ENCODE measurements around the gene NGDN.

NGDN gene

DNA sequence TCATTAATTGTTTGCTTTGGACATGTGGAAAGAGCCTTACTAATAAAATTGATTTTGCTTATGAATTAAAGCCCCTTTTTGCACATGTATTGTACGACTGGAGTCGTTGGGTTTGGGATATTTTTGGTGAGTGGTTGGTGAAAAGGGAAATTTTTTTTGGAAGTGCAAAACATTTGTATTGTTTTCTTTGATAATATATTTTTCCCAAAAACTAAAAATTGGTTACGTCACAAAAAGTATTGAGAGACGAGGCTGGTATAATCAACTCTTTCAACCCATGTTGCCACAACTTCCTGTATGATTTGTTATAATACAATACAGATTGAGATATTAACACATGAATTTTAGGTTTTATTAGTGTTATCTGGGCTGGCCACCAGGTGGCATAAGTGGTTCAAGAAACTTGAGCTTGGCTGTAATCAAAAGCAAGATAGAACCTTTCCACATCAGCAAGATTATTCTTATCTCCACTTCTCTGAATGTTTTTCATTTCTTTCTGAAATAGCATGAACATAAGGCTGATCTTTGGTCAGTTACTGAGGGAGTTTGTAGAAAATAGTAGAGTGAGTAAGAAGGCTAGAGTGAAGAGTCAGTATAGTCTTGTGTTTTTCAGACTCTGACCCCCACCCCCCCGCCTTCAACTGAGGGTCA lies 8.7 kb downstream of the NGDN start:
- peak; percentile 53 for DNase-seq (ENCODE audit: low spot score)

DNA sequence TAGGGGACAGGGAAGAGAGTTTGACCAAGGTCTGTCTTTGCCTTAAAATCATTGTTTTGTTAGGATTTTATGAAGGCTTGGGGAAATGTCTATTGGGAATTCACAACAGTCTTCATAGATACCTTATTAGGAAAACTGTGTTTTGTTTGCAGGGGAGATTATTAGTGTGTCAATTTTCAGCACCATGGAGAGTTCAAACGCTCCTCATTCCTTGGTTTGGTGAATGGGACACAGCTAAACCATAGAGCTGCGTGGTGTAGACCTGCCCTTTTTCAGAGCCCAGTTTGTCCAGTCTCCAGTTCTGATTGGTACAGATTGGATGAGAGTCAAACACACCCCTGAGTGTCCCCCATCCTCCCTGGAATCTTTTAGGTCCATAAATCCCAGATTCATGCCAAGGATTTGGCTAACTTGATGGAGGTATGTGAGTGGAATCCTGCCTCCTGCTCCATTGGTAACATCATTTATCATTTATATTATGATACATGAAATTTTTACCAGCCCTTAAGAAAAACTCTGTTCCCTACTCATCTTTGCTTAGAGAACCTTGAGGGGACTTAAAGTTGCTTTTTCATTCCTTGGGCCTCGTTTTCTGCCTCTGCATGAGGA lies 12.0 kb downstream of the NGDN start:
- peak; percentile 5 for DNase-seq (ENCODE audit: low spot score)

DNA sequence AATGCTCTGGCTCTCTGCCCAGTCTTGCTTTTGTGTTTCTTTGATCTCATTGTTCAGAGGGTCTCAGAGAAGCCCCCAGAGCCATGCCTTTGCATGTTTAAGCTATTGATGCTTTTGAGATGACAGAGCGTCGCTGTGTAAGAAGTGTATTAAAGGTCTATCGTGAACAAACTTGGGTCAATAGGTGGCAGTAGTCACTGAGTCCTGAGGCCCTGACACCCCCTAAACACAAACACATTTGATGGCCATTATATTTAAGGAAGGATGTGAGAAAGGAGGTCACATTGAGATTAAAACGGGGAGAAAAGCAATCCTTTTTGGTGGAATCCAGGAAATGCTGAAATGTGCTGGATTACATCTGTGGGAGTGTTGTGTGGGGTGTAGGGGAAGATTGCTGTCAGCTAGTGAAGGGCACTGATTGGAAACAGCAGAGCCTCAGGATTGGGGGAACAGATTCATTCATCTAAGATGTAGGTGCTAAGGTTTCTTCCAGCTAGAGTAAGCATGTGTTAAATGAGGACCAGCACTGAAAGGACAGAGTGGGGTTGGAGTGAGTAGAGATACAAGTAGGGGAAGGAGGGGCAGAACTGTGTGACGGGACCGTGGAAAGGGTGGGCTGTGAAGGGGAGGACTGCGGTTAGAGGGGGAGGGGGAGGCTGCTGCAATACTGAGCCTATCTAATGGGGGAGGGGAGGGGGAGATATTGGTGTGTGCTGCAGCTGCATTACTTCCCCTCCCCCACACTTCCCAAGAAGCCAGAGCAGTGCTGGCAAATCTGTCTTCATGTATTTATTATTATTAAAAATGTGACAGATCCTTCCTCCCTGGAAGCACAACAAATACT lies 12.7 kb downstream of the NGDN start:
- no peak for DNase-seq (ENCODE audit: low spot score)

DNA sequence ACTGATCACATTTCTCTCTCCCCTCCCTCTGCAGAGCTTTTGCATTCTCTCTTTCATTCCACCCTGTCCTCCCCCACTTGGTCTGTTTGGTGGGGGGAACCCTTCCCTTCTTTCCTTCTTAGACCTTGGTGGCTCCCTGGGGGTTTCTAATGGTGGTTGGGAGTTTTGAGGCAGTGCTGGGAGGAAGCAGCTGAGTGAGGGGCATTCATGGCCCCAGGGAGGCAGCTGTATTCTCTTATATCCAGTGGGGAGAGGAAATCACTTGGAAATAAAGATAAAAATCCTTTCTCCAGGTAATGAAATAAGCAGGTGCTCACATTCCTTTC lies 13.3 kb downstream of the NGDN start:
- no peak for DNase-seq (ENCODE audit: low spot score)

DNA sequence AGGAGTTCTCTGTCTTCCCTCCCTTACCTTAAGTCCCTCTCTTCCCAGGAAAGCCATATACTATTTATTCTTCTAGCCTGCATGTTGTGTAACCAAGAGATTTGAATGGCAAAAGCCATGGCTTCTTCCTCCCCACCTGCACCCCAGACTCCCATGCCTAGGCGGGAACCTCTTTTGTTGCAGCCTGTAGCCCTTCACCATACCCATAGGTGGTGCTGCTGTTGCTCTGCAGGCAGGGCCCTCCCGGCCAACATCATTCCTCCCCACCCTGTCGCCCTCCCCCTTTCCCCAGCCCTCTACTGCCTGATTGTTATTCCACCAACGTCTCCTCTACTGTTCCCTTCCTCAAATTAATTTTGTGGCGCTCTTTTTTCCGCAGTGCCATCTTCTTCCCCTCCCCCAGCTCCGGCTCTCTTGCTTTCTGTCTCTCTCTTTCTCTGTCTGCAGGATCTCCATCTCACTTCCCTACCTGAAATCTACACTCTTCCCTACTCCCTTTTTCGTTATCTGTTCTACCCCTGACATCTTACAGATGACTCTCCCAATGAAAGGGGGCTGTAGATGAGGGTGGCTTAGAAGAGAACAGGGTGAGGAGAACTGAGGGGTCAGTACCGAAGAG lies 13.8 kb downstream of the NGDN start:
- no peak for DNase-seq (ENCODE audit: low spot score)

DNA sequence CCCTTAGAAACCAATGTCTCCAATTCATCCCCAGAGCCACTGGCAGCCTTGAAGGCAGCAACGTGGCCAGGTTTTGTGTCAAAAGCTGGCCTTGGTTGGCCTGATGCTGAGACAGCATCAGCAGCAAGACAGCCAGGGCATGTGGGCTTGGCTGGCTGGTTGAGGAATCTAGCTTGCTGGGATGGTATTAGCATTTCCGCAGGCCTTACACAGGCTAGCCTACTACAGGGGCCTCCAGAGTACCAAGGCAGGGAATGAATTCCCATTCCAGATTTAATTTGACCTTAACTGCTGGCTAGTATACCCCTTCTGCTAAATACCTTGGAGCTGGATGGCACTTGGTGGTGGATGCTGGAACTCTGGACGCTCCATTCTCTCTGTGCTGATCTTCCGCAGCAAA lies 15.8 kb downstream of the NGDN start:
- DNase-seq (ENCODE audit: low spot score), result no peak

DNA sequence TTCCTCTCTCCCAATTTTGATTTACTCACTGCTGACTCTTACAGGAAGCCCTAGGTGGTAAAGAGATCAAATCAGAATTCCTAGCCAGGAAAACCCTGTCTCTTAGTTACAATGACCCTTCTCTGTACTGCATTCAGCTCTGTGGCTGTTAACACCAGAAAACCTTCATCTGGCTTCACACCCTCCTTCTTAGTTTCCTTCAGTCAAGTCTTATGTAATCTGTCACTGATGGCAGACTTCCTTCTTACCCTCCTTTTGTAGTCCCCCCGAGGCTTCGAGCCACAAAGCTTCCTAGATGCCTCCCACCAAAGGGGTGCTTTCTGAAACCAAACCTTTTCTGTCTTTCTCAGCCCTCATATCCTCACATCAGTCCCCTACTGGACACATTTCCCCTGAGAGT lies 16.5 kb downstream of the NGDN start:
- no peak for DNase-seq (ENCODE audit: low spot score)

DNA sequence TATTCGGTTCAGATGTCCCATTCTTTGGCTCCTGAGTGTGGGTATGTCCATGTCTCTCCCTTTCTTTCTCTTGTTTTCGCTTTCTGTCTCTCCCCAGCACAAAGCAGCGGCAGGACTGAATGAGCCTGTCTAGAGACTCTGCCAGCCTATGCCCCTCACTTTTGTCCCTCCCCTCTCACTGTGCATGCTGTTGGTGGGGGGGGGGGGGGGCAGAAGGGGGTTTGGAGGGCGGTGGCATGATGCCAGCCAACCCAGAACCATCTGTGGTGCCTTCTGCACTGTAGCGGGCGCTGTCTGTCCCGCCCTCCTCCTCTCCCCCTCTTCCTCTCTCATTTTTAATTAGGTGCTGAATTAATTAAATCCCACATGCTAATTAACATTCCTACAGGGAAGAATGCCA lies 17.7 kb downstream of the NGDN start:
- DNase-seq (ENCODE audit: low spot score), result no peak

DNA sequence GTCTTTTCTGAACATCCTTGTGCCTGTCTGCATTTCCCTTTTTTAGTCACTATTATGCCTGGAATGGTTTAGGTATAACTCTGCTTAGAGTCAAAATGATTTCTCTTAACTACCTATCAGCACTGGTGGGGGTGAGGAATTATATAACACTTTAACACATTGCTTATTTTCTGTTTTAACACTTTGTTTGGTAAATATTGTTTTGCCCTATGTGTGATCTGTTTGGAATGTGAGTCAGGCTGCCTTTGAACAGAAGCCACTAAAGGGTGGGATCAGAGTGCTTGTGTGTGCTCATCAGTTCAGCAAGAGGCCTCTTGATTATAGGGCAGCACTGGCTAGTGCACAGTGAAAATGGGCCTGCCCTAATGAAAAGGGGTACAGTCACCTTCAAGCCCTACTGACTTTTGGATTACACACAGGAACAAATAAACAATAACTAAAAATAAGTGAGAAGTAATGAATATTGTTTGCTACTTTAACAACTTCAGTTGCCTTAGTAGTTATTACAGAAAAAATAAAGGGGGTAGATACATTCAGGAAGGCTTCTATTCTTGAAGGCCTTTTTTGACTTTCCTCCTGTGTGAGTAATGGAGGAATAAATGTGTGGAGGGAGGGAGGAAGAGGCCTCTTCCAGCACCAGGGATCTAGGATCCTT lies 23.2 kb downstream of the NGDN start:
- no peak for DNase-seq (ENCODE audit: low spot score)

DNA sequence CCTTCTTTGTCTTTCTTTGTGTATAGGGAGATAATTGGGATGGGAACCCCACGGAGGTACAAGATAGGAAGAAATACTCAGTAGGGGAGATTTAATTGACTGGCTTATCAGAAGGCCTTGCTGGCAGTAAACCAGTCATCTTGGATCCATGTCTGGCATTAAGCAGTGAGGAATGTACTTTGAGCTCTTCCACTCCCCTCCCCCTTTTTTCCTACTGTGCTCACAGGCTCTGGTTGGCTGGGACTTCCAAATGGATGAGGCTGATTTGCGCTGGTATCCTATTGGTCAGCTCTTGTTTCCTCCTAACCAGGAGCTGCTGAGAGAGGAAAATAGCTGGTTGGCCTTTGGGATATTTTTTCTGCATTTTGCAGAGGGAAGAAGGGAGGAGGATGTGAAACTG lies 24.7 kb downstream of the NGDN start:
- no peak for DNase-seq (ENCODE audit: low spot score)

DNA sequence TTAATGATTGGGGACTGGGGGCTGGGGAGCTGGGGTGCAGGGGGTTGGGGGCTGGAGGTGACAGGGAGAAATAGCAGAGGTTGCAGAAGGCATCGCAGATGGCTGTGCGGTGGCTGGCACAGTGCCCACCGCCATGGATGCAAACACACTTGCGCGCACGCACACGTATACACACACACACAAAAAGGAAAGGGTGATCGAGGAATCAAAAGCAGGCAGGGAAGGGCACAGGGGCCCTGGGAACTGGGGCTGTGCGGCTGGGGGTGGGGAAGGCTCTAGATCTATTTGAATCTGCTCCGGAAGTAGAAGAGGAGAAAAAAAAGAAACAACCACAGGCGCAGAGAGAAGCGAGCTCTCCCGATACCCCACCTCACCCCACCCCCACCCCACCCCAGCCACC lies 42.7 kb downstream of the NGDN start:
- DNase-seq (ENCODE audit: low spot score), result no peak

DNA sequence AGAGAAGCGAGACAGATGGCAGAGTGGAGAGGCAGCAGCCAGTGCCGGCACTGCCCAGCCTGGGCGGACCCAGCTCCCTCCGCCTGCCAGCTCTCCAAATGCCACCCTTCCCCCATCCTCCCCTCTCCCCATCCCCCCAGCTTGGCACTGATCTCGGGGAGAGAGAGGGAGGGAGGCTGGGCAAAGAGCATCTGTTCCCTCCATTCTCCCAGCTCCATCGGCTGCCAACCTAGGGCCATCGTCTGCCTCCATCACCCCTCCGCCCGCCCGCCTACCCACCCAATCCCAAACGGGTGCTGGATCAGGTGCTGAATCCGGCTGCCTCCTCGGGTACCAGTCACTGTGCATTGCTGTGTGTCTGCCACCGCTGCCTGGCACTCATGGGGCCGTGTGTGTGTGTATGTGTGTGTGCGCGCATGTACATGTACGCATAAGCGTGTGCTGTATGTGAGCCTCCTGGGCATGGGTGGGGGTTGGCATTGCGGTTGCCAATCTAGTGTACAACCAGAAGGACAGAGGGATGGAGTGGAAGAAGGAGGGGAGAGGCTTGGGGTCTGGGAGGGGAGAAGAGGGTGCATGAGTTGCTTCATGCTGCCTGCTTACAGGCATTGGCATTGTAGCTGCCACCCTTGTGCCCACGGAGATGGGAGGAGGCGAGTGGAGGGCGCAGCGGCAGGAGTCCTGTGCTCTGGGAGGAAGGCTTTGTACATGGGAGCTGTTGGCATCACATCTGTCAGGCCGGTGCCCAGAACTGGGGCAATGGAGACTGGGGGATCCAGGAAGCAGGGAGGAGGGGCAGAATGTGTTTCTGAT lies 43.7 kb downstream of the NGDN start:
- DNase-seq (ENCODE audit: low spot score), result no peak

DNA sequence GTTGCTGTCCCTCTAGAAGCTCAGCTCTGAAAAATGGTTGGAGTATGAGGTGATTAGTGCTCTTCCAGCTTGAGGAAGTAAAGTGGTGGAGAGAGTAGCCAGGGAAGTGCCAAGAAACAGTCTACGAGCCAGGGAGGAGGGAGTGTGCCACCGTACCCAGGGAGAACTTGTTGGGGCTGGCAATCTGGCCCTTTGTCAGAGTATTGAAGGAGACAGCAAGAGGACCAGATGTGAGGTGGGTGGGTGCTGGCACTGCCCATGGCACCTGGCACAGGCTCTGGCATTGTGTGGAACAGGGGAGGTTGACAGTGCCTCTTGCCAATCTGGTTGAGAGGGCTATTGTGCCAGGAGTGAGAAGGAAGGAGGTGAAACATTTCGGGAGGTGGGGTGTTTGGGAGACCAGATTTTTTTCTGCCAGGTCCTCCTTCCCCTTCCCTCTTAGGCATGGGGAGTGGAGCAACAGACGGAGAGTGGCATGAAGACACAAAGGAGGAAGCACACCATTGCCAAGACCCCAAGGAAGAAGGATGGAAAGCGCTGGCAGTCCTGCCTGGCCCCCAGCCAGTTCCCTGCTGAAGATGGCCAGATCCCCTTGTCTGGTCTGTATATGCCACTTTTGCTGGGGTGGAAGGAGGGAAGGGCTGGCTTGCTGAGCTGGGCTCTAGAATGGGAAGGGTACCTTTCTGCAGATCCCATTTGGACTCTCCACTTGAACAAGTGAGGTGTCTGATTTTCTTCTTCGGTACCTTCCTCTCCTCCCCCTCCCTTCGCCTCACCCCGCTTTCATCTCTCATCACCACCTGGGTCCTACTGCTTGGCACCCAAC lies 44.5 kb downstream of the NGDN start:
- DNase-seq (ENCODE audit: low spot score), result no peak

DNA sequence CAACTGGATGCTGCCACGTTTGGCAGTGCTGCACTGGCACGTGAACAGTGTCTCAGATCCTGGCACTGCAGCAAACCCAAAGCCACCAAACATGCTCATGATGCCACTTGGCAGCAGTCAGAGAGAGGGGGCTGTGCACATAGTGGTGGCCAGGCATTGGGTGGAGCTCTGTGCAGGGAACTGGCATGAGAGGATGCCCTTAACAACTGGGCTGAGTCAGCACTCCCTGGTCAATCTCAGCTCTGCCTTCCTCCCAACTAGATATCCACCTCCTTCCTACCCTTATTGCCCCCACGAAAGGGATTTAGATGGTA lies 45.1 kb downstream of the NGDN start:
- no peak for DNase-seq (ENCODE audit: low spot score)

DNA sequence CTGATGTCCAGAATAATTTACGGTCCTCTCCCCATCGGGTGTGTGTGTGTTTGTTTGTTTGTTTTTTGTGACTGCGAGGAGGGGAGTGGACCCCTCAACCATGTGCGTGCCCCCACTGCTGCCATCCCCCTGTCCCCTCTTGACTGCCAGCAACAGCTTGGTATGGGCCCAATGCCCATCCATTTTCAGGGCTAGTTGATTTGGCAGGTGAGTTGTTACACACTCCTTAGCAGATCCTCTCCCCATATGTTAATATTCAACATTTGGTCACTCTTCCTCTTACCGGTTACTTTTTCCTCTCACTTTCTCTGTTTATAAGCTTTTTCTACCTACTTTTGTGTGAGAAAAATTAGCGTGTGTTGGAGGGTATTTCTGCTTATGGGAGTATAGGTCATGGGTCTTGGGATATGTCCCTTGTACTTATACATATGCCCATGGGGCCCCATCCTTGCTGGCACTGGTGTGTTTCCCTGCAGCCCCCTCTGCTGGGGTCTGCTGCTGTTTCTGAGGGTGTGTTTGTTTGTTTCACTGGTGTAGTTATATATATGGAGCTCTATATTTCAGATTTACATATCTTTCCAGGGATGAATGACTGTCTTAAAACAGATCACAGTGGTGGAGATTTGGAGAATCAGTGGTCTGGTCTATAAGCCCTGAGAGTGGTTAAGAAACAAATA lies 48.3 kb downstream of the NGDN start:
- DNase-seq (ENCODE audit: low spot score), result no peak

DNA sequence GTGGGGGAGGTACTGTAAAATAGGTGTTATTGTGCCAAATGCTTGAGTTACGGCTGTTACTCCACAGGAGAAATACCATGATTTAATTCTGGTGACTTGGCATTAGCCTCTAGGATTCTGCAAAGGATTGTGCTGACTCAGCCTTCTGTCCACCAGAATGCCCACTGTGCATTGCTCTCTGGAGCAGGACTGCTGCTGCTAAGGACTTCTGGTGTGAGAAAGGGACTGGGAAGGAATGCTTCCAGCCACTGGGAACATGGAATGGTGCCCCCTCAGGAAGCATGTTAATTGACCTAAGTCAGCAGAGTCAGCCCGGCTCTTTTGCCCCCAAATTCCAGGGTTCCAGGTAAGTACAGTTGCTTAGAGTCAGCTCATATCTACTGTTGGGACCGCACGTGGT lies 49.2 kb downstream of the NGDN start:
- DNase-seq (ENCODE audit: low spot score), result no peak

DNA sequence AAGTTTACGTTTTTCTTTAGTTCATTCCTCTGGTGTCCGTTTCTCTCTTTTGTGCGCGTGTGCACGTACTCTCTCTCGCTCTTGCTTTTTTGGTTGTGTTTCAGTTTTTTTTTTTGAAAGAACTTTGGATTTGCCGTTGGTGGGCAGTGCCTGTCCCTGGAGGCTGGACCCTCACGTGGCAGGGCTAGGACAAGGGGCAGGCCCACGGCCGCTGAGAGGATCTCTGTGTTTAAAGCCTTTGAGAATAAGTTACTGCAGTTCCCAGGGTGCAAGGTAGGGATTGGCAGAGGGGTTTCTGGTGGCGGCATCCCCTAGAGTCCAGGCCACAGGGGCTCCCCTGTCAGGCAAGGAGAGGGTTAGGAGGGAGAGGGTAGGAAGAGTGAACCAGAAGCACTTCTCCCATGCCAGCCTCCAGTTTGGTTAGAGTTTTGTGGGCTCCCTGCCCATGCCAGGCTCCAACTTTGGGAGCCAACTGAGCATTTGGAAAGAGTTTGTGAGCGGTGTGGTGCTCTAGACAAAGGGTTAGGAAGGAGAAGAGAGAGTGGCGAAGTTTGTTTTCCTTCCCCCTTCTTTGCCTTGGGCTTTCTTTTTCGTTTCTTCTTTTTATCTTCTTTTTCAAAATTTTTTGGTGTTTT lies 51.5 kb downstream of the NGDN start:
- DNase-seq (ENCODE audit: low spot score), result no peak

DNA sequence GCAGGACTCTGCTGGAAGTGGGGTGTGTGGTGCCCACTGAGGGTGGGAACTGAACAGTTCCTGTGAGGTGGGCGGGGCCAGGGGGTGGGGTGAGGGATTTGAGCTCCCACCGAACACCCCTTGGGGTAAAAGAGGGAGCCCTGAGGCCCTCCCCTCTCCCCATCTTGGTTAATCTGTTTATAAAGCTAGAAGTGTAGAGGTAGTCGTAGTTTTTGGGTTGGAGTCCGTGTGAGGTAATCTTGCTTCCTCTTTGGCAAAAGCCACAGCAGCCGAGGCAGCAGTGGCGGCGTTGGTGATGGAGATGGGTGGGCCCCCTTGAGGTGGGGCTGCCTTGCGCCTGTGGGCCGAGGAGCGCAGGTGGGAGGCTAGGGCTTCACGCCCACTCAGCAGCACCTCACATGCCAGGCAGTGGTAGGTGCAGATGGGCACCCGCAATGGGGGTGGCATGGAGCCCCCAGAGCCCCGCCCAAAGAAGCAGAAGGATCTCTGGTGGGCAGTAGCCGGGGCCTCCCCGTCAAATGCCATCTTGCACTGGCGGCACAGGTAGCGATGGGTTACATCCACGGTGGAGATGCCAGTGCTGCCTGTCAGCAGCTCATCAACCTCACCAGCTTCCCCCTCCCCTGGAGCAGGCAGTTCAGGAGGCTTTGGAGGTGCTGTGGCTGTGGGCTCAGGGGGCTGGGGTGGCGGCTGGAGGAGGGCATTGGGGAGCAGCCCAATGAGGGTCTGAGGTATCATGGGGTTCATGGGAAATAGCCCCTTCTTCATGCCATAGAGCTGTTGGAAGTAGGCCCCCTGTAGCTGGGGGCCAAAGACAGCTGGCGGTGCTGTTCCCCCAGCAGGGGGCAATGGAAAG lies 52.5 kb downstream of the NGDN start:
- DNase-seq (ENCODE audit: low spot score), result no peak

DNA sequence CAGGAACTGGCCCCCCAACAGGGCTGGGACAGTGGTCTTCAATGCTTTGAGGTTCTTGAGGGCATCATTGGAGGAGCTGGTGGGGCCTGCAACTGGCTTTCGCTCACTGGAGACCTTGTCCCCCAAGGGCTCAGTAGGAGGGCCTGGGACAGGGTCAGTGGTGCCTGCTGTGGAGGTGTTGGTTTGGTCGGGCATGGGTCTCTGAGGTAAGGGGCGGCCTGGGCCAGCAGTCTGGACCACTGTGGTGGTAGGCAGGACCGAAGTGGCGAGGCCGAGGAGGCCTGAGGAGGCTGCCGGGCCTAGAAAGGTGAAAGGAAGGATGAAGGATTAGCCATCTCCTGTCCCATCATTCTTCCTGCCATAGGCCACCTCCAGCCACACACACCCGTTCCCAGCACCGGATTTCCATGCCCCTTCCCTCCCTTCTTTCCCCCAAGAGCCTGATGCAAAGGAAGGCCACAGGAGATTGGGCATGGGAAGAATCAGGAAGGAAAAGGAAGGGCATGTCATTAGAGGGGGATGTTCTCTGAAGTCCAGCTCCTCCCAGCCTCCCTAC lies 53.2 kb downstream of the NGDN start:
- DNase-seq (ENCODE audit: low spot score), result no peak

All from kidney capillary endothelial cell (primary cell).